Epidermal melanocyte (primary cell): ENCODE measurements around the gene ROBO1.
"Not testable (repeated sequence)": the region's sequence is repeated elsewhere in the genome, so short reads cannot be mapped to it uniquely, and the experiment has no call there.

Source experiments
- DNase-seq: peaks from one replicate; pipeline ENCODE4 v3.0.0; 2011; ENCODE audit warnings: low spot score; ENCODE audit not compliant: insufficient read length

Gene ROBO1

GRCh38 chr3:79555655-79556054 is 212.1 kb downstream of the ROBO1 start:
- no peak for DNase-seq

DNA sequence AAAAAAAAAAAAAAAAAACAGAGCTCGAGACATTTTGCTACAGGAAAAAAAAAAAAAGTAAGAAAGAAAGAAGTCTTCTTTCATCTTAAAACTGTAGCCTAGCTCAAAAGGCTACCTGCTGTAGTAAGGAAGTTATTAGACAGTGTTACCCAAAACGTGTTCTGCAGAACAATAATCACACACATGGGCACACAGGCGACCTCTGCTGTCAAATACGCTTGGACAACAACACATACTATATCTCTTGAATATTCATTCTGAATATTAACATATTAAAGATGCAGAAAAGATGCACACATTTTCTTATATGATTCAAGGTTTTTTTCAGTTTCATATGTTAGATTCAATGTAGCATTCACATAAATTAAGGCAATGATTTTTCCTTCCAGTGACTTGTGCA is 215.8 kb downstream of the ROBO1 start:
- no peak for DNase-seq

DNA sequence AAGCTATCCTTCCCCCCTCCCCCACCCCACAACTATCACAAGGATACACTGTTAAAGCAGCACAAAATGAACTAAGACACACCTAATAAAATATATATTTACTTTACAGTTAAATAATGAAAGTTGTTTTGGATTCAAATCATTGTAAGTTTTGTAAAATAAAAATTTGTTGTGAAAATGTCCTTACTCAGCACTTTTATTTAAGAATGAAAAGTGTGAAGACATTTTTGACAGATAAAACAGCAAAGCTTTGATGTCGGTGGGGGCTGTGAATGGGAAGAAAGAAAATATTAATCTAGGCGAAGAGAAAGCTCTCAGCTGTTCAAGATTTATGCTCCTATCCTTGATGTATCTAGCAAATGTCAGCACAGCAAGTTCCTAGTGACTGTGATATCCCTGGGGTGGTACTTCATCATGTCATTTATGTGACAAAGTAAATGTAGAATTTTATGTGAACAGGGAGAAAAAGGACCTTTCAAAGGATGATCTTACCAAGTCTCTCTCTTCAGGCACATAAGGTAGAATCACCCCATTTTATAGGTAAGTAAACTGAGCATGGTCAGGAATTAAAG is 216.4 kb downstream of the ROBO1 start:
- no peak for DNase-seq

- no peak for DNase-seq
Observed at GRCh38 chr3:79543218-79543982, 224.4 kb downstream of the ROBO1 start.

- no peak for DNase-seq
Observed at GRCh38 chr3:79534727-79535126, 233.1 kb downstream of the ROBO1 start.

DNA sequence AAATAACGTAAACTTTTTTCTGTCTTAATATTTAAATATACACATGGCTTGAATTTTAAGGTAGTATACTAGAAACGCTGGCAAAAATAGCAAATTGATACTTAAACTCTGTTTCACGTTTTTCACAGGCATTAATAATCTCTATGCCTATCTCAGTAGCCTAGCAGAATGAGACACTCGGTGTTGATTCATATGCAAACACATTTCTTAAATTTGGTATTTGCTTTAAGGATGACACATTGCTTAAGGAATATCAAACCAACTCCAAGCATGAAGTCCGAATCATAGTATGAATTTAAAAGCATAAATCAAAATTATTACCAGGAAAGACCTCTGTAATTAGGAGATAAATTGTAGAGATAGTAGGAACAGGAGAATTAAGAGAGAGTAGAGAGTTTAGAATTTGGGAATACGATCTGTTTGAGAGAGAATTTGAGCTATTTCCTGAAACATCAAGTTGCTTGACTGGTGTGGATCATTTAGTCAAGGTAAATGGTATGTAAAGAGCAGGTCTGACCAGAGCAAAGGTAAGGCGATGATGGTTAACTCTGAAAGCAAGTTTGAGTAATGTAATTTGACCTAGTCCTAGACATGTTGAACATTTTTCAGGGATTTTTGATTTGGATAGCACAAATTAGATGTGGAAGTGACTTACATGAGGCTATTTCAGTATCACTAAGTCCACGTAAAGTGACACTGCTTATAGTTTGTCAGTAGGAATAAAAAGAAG is 236.1 kb downstream of the ROBO1 start:
- no peak for DNase-seq

GRCh38 chr3:79521221-79521848 is 246.5 kb downstream of the ROBO1 start:
- DNase-seq: no peak

DNA sequence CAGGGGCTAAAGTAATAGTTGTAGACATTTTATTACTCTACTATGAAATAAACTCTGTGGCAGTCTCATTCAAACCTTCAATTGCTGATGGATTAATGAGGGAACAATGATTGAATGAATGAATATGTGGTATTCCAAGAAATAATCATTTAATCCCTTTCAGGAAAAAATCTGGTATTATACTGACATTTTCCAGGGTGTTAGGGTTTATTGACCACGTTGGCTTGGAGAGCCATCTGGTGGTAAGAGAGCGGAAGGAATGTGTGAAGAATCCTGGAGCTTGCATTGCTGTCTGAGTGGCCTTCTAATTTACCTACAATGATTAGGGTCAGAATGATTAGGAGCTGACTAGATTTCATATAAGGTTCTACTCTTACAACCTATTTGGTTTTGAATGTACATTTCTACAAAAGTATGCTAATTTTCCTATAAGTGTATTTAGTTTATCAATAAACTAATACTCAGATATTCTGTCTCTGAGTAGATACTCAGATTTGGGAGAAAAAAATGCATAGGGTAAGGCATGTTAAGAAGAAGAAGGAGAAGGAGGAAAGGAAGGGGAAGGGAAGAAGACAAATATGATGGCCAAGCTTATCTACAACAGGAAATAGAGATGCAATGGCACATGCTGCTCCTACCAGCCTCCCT is 249.9 kb downstream of the ROBO1 start:
- no peak for DNase-seq

- no peak for DNase-seq
Observed at GRCh38 chr3:79516795-79517194, 251.0 kb downstream of the ROBO1 start.

- no peak for DNase-seq
Observed at GRCh38 chr3:79515072-79515471, 252.7 kb downstream of the ROBO1 start.

DNA sequence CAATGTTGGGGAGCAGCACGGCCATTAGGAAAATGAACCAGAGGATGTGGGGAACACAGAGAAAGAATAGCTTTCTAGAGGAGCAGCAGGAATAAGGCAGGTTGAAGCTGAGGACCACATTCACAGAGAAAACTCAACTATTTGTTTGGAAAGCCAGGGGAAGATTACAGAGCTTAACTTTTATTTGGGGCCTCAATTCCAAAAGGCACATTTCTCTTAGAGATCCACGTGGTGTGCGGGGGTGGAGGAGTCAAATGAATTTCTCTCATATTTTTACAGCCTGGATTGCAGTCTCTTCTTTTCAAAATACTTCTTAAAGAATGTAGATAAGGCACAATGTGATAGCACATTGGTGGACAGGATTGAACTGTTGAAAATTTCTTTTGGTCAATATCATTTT is 253.7 kb downstream of the ROBO1 start:
- DNase-seq: no peak

DNA sequence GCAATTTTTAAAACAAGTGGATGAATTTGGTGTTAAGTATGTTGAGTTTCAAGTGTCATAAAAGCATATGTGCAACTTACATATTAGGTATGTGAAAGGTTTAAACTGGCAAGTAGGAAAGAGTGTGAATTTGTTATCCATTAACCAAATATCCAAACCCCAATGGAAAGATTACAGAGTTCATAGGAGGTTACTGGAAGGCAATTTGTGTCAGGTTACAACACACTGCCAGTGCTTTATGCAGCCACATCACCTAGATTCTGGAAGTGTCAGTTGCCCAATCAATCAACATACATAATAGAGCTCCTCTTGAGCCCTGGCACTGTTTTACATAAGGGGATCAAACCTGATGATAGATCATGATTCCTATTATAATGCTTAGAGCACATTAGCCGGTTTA is 261.0 kb downstream of the ROBO1 start:
- no peak for DNase-seq

GRCh38 chr3:79502216-79502681 is 265.5 kb downstream of the ROBO1 start:
- not testable (repeated sequence) for DNase-seq

DNA sequence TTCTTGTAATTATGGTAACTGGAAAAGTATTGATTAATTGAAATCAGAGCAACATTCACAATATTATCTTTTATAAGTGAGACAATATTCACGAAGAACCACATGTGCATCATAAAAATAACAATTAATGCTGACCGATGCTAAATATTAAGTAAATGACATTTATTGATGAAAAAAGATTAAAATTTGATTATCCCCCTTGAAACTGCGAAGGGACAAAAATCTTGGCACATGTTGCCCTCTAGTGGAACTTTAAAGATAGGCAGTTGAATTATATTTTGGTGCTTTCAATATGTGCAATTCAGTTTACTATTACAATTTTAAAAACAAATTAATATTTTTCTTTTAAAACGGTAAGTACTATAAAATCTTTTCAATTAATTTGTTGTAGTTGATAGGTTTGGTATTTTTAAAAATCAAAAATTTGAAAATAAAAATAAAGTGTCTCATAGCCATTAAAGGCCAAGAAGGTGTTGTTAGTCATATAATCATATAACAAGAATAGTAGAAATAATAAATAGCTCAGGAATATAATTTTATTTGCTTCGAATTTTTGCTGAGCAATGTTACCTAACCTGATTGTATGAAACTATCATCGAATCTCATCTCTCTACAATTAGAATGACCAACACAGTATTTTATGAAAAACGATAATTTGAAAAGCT is 270.2 kb downstream of the ROBO1 start:
- DNase-seq: no peak

- no peak for DNase-seq
Observed at GRCh38 chr3:79491029-79491641, 276.7 kb downstream of the ROBO1 start.

- no peak for DNase-seq
Observed at GRCh38 chr3:79490165-79491028, 277.4 kb downstream of the ROBO1 start.

- no peak for DNase-seq
Observed at GRCh38 chr3:79488407-79488806, 279.4 kb downstream of the ROBO1 start.

DNA sequence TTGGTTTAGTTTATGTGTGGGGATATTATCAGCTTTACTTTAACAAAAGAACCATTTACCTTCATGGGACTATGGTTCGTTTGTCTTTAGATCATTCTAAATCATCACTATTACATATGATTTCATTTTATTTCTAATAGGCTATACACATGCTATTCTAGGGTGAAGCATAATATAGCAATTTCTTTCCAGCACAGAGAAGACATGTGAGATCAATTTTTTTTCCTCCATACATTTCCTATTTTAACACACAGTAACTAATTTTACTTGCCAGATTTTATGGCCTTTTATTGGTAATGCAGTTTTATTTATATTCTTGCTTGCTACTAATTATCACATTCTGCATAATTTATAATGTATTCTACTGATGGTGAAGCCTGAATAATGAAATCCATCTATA is 287.1 kb downstream of the ROBO1 start:
- DNase-seq: no peak

- DNase-seq: no peak
Observed at GRCh38 chr3:79478620-79479019, 289.2 kb downstream of the ROBO1 start.

- DNase-seq: no peak
Observed at GRCh38 chr3:79477242-79477641, 290.6 kb downstream of the ROBO1 start.
